ENCODE measurements around the gene RAB39A.
"Not testable (repeated sequence)": the region's sequence is repeated elsewhere in the genome, so short reads cannot be mapped to it uniquely, and the experiment has no call there.

The RAB39A gene, protein sequence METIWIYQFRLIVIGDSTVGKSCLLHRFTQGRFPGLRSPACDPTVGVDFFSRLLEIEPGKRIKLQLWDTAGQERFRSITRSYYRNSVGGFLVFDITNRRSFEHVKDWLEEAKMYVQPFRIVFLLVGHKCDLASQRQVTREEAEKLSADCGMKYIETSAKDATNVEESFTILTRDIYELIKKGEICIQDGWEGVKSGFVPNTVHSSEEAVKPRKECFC

DNA sequence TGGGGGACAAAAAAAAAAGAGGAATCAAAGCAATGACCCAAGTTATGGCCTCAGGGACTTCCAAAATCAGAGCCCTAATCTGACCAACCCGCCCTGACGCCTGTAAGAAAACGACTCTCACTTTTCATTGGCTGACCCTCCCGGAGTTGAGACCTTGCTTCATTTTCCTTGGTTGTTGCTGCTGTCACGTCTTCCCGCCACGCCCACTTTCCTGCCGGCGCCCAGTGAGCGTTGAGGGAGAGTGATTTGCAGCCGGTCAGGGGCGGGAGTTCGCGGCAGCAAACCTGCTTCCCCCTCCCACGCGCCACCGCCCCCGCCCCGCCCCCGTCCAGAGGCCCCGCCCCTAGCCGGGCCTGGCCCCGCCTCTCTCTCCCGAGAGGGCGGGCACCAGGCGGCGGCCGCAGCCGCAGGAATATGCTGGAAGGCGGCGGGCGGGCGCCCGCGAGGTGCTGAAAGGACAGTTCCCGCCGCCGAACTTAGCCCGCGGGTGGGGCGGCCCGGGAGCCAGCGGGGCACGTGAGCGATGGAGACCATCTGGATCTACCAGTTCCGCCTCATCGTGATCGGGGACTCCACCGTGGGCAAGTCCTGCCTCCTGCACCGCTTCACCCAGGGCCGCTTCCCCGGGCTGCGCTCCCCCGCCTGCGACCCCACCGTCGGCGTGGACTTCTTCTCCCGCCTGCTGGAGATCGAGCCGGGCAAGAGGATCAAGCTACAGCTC, at the start of gene RAB39A:
Gene RAB39A (plus strand): TSS at position 403 of the 721 bp plus-strand sequence. CDS start 121 bp downstream, at position 524.
- DNase-seq, result peak; percentile 92

DNA sequence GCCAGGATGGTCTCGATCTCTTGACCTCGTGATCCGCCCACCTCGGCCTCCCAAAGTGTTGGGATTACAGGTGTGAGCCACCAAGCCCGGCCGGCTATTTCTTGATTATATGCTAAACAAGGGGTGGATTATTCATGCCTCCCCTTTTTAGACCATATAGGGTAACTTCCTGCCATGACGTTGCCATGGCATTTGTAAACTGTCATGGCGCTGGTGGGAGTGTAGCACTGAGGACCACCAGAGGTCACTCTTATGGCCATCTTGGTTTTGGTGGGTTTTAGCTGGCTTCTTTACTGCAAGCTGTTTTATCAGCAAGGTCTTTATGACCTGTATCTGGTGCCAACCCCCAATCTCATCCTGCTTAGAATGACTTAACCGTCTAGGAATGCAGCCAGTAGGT, 46.8 kb upstream of the RAB39A start:
- not testable (repeated sequence) for DNase-seq

DNA sequence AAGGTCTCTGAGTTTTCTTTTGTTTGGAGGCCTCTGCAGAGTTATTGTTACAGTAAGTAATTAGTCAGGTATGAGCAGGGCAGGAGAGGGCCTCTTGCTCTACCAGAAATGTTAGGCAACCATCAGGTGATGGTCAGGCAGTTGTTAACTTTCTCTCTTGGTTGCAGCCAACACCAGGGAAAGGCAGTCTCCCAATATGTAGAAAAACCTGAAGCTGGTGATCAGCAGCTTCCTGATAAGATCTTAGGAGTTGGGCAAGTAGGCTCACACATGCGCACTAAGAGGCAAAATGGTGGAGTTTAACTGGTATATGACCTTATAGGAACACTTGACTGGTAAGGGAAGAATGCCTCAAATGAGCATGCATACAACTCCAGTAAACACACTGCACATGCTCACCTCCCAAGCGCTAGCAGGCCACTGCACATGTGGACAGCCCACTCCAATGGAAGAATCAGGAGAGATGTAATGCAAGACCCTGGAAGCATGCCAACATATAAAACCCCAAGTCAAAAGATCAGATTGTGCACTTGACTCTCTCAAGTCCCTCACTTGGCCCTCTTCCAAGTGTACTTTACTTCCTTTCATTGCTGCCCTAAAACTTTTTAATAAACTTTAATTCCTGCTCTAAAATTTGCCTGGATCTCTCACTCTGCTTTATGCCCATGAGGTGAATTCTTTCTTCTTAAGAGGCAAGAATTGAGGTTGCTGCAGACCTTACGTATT, 46.0 kb upstream of the RAB39A start:
- DNase-seq, result no peak

DNA sequence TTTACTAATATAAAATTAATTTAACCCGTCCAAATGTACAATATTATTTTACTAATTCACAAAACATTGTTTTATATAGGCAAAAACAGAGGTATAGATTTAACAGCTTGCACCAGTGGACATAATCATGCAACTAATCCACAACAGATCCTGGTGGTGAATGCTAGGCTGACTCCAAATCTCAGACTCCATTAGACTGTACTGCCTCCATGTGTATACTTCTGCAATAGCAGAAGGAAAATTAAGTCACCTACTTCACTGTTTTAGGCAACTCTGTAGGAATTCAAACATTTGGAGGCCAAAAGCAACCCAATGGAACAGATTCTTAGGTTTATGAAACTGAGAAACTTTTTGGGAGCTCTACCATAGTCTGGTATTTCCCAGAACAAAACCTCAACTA, 30.0 kb upstream of the RAB39A start:
- no peak for DNase-seq

DNA sequence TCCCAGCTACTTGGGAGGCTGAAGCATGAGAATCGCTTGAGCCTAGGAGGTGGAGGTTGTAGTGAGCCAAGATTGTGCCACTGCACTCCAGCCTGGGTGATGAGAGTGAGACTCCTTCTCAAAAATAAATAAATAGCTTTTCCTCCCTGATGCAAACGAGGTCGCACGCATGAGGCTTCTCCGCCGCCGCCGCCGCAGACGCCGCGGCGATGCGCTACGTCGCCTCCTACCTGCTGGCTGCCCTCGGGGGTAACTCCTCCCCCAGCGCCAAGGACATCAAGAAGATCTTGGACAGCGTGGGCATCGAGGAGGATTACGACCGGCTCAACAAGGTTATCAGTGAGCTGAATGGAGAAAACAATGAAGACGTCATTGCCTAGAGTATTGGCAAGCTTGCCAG, 20.0 kb upstream of the RAB39A start:
- no peak for DNase-seq

DNA sequence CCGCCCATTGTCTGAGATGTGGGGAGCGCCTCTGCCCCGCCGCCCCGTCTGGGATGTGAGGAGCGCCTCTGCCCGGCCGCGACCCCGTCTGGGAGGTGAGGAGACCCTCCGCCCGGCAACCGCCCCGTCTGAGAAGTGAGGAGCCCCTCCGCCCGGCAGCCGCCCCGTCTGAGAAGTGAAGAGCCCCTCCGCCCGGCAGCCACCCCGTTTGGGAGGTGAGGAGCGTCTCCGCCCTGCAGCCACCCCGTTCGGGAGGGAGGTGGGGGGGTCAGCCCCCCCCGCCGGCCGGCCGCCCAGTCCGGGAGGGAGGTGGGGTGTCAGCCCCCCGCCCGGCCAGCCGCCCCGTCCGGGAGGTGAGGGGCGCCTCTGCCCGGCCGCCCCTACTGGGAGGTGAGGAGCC, 15.8 kb upstream of the RAB39A start:
- DNase-seq, result not testable (repeated sequence)

DNA sequence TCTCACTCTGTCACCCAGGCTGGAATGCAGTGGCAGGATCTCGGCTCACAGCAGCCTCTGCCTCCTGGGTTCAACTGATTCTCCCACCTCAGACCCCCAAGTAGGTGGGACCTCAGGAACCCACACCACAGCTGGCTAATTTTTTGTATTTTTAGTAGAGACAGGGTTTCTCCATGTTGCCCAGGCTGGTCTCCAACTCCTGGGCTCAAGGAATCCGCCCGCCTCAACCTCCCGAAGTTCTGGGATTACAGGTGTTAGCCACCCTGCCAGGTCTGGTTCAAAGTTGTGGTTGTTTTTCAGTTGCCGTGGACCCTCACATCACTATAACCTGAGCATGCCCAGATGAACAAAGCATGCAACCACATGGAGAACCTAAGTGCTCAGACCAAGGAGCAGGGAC, 13.0 kb upstream of the RAB39A start:
- DNase-seq, result no peak

DNA sequence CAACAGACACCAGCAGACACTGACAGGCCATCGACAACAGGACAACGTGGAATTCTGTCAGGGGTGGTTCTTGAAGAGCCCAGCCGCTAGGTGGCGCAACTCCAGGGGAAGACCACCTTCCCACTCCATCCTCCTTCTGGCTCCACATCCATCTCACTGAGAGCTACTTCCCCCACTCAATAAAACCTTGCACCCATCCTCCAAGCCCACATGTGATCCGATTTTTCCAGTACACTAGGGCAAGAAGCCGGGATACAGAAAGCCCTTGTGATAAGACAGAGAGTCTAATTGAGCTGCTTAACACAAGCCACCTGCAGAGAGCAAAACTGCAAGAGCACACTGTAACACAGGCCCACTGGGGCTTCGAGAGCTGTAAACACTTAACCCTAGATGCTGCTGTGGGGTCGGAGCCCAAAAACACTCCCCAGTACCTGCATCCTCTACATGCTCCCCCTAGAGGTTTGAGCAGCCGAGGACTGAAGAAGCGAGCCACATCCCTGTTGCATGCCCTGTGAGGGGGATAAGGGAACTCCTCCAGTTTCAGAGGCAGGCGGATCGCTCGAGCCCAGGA, 11.5 kb upstream of the RAB39A start:
- no peak for DNase-seq

DNA sequence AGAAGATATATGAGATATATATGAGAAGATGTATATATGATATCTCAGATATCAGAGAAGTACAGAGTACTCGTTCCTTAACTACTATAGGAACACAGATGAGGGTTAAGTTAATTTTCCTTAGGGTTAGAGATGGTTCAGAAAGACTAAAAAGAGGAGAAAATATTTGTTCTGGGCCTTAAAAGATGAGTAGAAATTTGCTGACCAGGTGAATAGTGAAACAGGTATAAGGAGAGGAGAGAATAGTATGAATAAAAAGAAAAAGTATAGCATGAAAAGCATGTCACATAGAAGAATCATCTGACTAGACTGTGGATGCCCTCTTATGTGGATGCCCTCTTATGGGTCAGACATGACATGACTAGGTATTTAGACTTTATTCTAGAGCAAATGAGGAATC, 6.3 kb upstream of the RAB39A start:
- DNase-seq, result no peak

DNA sequence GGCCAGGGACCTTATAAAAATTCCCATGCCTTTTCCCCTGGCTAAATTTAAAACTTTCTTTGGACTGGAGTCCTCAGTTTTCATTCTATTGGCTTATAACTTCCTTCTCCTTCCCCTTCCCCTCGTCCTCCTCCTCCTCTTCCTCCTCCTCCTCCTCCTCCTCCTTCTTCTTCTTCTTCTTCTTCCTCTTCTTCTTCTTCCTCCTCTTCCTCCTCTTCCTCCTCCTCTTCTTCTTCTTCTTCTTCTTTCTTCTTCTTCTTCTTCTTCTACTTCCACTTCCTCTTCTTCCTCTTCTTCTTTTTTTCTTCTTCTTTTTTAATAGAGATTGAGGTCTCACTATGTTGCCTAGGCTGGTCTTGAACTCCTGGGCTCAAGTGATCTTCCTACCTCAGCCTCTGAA, 4.7 kb upstream of the RAB39A start:
- DNase-seq, result not testable (repeated sequence)

DNA sequence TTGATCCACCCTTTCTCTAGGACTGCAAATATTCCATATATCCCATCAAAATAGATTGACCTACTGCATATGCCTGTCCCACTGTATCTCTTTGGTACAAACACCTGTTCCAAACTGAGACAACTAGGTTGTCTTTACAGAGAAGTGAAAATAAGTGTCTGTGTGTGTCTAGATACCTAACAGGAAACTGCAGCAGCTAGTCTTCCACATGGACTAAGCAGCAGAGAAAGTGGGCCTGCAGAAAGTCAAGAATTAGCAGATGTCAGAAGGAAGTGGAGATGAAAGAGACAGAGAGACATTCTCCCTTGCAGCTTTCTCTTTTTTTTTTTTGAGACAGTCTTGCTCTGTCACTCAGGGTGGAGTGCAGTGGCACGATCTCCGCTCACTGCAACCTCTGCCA, 3.9 kb upstream of the RAB39A start:
- no peak for DNase-seq

DNA sequence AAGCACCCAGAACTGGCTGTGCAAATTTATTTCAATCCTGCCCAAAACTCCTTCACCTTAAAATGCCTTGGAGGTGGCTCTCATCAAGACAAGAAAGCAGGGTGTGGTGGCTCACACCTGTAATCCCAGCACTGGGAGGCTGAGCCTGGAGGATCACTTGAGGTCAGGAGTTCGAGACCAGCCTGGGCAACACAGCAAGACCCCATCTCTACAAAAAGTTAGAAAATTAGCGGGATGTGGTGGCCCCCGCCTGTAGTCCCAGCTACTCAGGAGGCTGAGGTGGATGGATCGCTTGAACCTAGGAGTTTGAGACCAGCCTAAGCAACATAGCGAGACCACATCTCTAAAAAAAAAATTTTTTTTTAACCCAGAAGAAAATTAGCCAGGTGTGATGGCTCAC, 689 bp upstream of the RAB39A start:
- DNase-seq, result no peak

DNA sequence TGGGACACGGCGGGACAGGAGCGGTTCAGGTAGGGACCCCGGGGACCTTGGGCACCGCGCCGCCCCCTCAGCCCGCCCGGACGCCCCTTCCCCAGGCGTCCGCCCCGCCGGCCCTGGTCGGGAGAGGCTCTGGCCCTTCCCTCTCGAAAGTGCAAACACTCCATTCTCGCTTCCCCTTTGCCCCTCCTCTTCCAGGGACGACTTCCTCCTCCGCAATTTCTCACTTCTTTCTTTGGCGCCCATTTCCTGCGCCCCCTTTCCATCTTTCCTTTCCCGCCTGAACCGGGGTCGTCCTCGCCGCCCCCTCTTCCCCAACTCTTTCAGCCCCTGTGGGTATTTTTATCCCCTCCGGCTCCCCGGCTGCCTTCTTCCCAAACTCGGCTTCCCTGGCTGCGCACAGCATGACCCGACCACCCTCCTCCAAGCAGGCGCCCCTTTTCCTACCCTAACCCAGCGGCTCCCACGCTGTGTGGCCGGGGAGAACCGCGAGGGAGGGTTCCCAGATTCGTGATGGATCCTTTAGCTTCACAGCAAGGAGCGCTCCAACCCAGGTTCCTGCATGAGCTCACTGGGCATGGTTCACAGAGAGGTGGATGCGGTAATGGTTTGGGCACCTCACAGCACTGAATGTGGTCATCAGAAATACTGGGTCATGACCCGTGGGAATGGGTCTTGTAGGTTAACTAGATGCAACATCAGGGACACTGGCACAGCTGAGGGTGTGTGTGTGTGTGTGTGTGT, 689 bp downstream of the RAB39A start:
- no peak for DNase-seq

DNA sequence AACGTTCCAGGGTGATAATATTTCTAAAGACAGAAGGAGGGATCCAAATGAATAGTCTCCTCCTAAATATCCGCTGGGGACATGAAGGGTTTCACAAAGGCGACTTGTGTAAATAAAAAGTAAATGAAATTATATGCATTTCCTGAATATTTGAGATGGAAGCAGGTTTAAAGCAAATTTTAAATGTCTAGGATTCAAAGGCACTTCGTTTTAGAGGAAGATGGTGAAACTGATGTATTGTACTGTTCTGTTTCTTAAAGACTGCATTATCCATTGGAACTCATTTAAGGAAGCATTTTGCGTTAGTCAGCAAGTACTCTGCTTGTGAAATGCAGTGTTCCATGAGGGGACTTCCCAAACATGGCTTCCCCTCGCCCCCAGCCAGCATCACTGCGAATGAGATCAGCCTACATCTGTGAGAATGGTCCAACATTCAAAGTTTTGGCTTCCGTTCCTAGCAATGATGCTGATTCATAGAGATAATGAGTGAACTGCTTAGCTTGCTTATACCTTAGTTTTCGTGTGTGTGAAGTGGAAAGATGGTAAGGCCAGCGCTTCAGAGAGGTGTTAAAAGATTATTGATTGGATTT, 1.5 kb downstream of the RAB39A start:
- peak; percentile 34 for DNase-seq

DNA sequence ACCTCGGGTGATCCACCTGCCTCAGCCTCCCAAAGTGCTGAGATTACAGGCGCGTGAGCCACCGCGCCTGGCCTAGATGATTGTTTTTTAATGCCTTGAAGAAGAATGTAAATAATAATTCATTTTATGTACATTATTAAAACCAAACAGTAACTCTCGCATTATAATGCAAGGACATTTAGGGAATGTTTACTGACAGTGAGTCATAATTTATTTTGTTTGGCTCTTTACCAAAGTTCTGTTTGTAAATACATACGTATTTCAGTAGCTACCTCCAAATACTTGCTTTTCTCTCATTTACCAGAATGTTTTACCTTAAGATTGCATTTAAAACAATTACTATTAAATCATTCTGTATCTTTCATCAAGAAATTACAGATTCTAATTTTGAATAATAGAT, 3.0 kb downstream of the RAB39A start:
- DNase-seq, result no peak

DNA sequence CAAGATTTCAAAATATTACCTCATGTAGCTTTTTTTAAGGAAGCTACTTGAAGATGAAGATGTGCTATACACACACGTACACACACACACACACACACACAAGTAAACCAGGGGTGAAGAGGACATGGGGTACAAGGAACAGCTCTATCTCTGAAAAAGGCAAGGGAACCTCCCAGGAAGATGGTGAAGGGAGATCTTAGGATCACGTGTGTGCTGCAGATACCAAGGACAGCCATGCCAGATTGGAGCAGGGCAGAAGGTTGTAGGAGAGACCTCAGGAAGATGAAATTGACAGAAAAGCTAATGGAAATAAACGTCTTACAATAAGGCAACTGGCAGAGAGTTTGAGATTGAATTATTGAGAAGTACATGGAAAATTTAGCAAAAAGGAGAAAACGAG, 19.7 kb downstream of the RAB39A start:
- no peak for DNase-seq

DNA sequence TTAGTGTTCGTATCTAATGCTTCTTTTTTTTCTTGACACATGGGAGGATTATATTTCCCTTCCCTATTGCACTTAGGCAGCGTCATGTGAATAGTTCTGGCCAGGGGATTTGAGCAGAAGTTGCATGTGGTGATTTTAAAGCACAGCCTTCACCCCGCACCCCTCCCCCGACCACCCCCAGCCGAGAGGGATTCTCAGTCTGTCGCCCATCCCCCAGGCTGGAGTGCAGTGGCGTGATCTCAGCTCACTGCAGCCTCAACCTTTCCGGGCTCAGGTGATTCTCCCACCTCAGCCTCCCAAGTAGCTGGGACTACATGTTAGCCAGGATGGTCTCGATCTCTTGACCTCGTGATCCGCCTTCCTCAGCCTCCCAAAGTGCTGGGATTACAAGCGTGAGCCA, 20.1 kb downstream of the RAB39A start:
- not testable (repeated sequence) for DNase-seq

DNA sequence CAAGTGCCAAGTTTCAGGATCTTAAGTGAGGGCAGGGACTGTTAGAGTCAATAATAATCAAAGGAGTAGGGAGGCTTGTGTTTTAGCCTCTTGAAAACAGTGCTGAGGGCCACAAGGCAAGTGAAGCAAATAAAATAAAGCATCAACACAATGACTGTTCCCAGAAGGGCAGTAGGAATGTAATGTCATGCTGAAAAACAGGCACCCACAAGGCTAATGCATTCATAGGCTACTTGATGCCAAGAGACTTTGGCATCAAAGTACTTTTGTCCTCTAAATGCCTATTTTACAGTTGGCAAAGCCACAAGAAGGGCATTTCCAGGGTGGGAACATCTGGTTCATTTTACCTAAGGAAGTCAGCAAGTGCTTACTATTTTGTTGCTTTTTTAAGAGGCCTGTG, 22.9 kb downstream of the RAB39A start:
- no peak for DNase-seq

DNA sequence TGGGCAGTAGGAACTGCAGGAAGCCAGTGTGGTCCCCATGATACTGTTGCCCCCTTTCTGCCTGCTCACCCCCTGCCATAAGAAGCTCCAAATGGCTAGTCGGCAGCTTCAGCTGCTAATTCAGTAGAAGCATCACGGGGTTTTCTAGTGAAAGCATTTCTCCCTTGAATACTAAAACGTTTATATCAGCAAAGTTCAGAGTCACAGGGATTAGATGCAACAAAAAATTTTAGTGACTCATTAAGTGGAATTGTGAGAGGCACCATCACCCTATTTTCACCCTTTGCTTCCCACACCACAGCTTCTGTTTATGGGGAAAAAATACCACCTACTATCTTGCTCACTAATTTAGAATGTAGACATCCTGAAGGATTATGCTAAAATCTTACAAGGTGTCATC, 25.2 kb downstream of the RAB39A start:
- DNase-seq, result no peak

DNA sequence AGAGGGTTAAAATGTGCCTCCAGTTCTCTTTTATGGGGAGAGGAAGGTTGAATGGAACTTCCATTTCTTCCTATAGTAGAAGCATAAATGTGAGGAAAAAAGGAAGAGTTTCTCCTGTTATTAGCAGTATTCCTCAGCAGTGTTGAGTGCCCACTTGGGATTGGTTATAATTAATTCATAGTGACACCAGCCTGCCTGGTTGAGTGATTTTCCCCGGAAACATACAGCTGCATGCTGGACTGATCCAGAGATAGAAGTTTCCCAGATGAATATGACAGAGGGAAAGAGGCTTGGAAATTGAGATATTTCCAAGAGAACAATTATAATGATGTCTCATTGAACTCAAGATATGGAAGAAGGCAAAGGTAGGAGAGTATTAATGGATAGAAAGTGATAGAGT, 28.3 kb downstream of the RAB39A start:
- DNase-seq, result no peak

DNA sequence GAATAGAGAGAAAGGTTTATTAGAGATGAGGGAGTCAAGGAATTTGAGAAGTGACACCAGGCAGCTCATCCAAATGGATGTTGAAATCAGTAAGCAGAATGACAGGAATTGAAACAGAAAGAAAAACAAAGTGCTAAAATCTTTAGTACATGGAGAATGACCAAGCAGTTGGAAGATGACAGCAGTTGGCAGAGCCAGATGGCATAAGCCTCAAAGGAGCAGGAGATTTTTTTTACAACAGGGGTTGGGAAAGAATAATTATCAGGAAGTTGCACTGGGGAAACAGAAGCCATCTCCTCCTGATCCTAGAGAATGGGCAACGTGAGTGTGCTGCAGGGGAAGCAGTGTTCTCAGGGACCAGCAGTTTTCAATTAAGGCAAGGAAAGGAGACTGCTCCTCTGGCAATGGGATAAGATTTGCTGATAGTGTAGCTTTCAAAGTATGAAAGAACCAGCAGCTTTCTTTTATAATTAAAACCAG, 28.9 kb downstream of the RAB39A start:
- DNase-seq, result no peak

DNA sequence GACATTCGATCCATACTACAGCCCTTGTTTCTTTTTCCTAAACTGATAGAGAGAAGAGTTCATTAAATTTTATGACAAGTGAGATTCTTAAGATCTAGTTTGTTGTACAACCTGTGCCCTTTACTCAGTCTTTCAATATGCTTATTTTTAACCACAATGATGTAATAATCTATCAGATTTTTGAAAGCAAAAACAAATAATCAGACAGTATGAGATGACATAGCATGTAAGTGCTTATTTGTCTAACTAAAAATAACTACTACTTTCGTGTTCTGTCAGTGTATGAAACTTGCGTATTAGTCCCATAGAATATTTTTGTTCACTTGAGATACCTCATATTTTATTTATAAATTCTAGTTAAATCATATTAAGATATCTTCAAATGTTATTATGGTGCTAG, 33.2 kb downstream of the RAB39A start:
- DNase-seq, result no peak

DNA sequence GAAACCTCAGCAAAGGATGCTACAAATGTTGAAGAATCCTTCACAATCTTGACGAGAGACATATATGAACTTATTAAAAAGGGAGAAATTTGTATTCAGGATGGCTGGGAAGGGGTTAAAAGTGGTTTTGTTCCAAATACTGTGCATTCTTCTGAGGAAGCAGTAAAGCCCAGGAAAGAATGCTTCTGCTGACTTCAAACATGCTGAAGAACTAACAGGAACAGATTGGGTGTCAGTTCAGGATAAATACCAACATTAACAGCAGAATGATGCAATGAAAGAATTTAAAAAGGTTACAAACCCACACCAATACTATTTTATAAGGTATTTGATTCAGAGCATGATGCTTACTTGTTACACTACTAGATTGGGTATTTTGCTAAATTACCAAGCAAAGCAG, 33.9 kb downstream of the RAB39A start:
- DNase-seq, result no peak
